A549 (cell line): ENCODE data around the gene KIF21A. TPM values are rescaled to one million over a fixed set of nuclear protein-coding genes. Genes with fewer than 3 reads are reported as not detected.
"Not testable (repeated sequence)": the region's sequence is repeated elsewhere in the genome, so short reads cannot be mapped to it uniquely, and the experiment has no call there.

Source experiments
- ATAC-seq, 2 experiments: fragments of 200-7000 bp in 1 of 2; fragments of >200 bp in 1 of 2; cut with Nextera tagmentation in 1 of 2; cut with Tn5 transposase in 1 of 2; 3 replicates each; pipeline versions ENCODE4 v1.8.0 to v1.9.1; 2018 to 2020; ENCODE audit warnings: mild to moderate bottlenecking in 1 of 2, moderate library complexity in 1 of 2
- CTCF ChIA-PET: fragments of 300-600 bp; sonication (Branson Sonifier 250); formaldehyde crosslinking; extraction: SDS; loops from one replicate; lab custom pipeline; 2021; ENCODE audit warnings: antibody characterized with exemption, inconsistent platforms; lab: Yijun Ruan, JAX
- POLR2A ChIA-PET: fragments of 350-600 bp; formaldehyde crosslinking; extraction: SDS; loops from one replicate; lab custom pipeline; 2021; ENCODE audit warnings: antibody characterized with exemption, inconsistent platforms; lab: Yijun Ruan, JAX
- DNase-seq, 2 experiments: peaks; one replicate each; pipeline versions ENCODE4 v3.0.0 to v3.0.0-alpha.2; 2011 to 2016; ENCODE audit warnings: low read depth in 1 of 2, low spot score in 1 of 2
- FAIRE-seq: peaks from 2 replicates; lab custom pipeline; 2011; peaks lifted over from hg19 to GRCh38; lab: Jason Lieb, UNC
- H3K27ac ChIP-seq, 2 experiments: fragments of >200 bp; sonication (Bioruptor Twin); formaldehyde crosslinking; 3 replicates each; pipeline ENCODE4 v1.5.1; 2016 to 2017
- H3K4me1 ChIP-seq: fragments of >200 bp; sonication (Bioruptor Twin); formaldehyde crosslinking; 3 replicates; pipeline ENCODE4 v1.6.1; 2016
- H3K4me2 ChIP-seq: fragments of >200 bp; sonication (Bioruptor Twin); formaldehyde crosslinking; 3 replicates; pipeline ENCODE4 v1.6.1; 2016
- H3K4me3 ChIP-seq: fragments of >200 bp; sonication (Bioruptor Twin); formaldehyde crosslinking; 3 replicates; pipeline ENCODE4 v1.5.1; 2016
- H3K9me3 ChIP-seq: fragments of >200 bp; sonication (Bioruptor Twin); formaldehyde crosslinking; 3 replicates; pipeline ENCODE4 v1.6.1; 2016
- FOSB ChIP-seq: fragments of 250-450 bp; sonication (Bioruptor Pico); IDR thresholded peaks from 2 replicates; pipeline ENCODE4 v1.5.0; 2020; ENCODE audit warnings: mild to moderate bottlenecking, moderate library complexity
- FOSL2 ChIP-seq, 2 experiments: fragments of 450-650 bp in 1 of 2; fragments of >200 bp in 1 of 2; sonication (Bioruptor Twin) in 1 of 2; formaldehyde crosslinking; IDR thresholded peaks; 2 replicates each; pipeline versions ENCODE4 v1.5.0 to v1.6.1; 2016 to 2020; ENCODE audit warnings: mild to moderate bottlenecking in 1 of 2, moderate library complexity in 1 of 2
- FOXS1 ChIP-seq: fragments of 250-450 bp; sonication (Bioruptor Pico); IDR thresholded peaks from 2 replicates; pipeline ENCODE4 v1.5.0; 2020; ENCODE audit warnings: mild to moderate bottlenecking, moderate library complexity
- HOXB13 ChIP-seq: fragments of 250-450 bp; sonication (Bioruptor Pico); IDR thresholded peaks from 2 replicates; pipeline ENCODE4 v1.5.0; 2020; ENCODE audit warnings: low read depth, mild to moderate bottlenecking, moderate library complexity
- JUNB ChIP-seq: fragments of >200 bp; sonication (Bioruptor Twin); formaldehyde crosslinking; IDR thresholded peaks from 2 replicates; pipeline ENCODE4 v1.6.1; 2016
- MAFK ChIP-seq: fragments of 450-650 bp; IDR thresholded peaks from 2 replicates; pipeline ENCODE4 v1.6.1; 2014; ENCODE audit not compliant: partially characterized antibody
- POLR2AphosphoS2 ChIP-seq: conservative IDR thresholded peaks from 2 replicates; pipeline ENCODE4 v1.6.1; 2012; ENCODE audit warnings: low read length, improper control_type of control experiment, inconsistent platforms
- RAD21 ChIP-seq, 2 experiments: fragments of >200 bp in 1 of 2; sonication (Bioruptor Twin) in 1 of 2; formaldehyde crosslinking in 1 of 2; IDR thresholded peaks in 1 of 2; conservative IDR thresholded peaks in 1 of 2; 2 replicates in 1 of 2; 3 replicates in 1 of 2; pipeline ENCODE4 v1.6.1; 2012 to 2018; ENCODE audit warnings: inconsistent platforms in 1 of 2
- TFCP2L1 ChIP-seq: fragments of 250-450 bp; sonication (Bioruptor Pico); IDR thresholded peaks from 2 replicates; pipeline ENCODE4 v1.5.0; 2021; ENCODE audit warnings: mild to moderate bottlenecking
- ZC3H11A ChIP-seq: fragments of 450-650 bp; IDR thresholded peaks from 2 replicates; pipeline ENCODE4 v1.6.1; 2014; ENCODE audit warnings: antibody characterized with exemption, mild to moderate bottlenecking
- WGBS: methylation state at CpG from one replicate; pipeline ENCODE4 v1.1.6; 2017; ENCODE audit errors: missing lambda C conversion rate; 5-methylcytosine and 5-hydroxymethylcytosine counted together
- polyA plus RNA-seq, 4 experiments: library from polyadenylated mRNA; depleted of rRNA in 3 of 4; stranded (reverse); fragments of >200 nt; fragmentation: RNase III in 1 of 4; extraction: RNeasy Plus Mini Kit Qiagen cat#74134 plus additional on column Dnase treatment in 1 of 4; gene quantifications; 2 replicates in 3 of 4; 3 replicates in 1 of 4; pipeline ENCODE4 v1.2.3, GENCODE V29; 2011 to 2017
- TF ChIP-seq, protein P1 (sequence below): fragments of >200 bp; sonication (Bioruptor Twin); formaldehyde crosslinking; IDR thresholded peaks from 2 replicates; pipeline ENCODE4 v1.6.1; 2016
- TF ChIP-seq, protein P2 (sequence below): IDR thresholded peaks from 2 replicates; pipeline ENCODE4 v1.6.1; 2012

The KIF21A gene
- polyA plus RNA-seq, 2 of the 4 experiments (the other 2 are of a cell fraction): 26.0 to 79.0 TPM

DNA sequence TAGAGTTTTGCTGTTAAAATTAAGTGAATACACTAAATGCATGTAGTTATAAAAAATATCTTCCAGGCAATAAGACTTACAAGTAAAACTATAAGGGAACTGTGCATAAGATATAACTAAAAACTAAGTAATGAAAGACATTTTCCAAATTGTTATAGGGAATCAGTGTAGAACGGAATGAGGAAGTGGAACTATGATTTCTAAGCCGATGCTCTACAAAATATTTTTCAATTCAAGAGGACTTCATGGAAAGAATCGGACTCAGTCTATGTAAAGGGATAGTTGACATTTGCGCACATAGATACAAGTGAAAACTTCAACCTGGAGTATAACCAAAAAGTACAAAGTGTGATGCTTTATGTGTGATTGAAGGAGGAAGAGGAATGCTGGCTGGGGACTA, 40.1 kb upstream of the KIF21A start:
- Histone ChIP-seq H3K4me2 (no peak overlapping the region), H3K27ac (no peak overlapping the region), H3K9me3 (no peaks in the 10 kb centered on the region), H3K4me1 (no peaks in the 10 kb centered on the region), H3K4me3 (no peak overlapping the region)
- POLR2A ChIA-PET: no interaction called here
- FAIRE-seq (no peak), ATAC-seq (no peak), DNase-seq (no peak)
- WGBS: 81% methylated on average over 4 of the region's 4 CpGs
- no peak for TF ChIP-seq FOXS1
- no peak for TF ChIP-seq TFCP2L1
- CTCF ChIA-PET: no interaction called here

GRCh38 chr12:39476894-39477293, 34.0 kb upstream of the KIF21A start:
- Histone ChIP-seq H3K4me1 (no peaks in the 10 kb centered on the region), H3K27ac (no peak overlapping the region), H3K9me3 (no peaks in the 10 kb centered on the region), H3K4me2 (no peak overlapping the region), H3K4me3 (no peak overlapping the region)
- ATAC-seq (no peak), DNase-seq (no peak), FAIRE-seq (peak; percentile 28)
- 51% methylated on average over 5 of the region's 5 CpGs for WGBS
- TF ChIP-seq POLR2AphosphoS2: no peak
- TF ChIP-seq, protein P1, sequence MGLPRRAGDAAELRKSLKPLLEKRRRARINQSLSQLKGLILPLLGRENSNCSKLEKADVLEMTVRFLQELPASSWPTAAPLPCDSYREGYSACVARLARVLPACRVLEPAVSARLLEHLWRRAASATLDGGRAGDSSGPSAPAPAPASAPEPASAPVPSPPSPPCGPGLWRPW: no peak
- no peak for TF ChIP-seq MAFK
- no peak for TF ChIP-seq RAD21 (conservative IDR thresholded peaks at IDR 0.05 in 1 of 2, IDR thresholded peaks at IDR 0.05 in 1 of 2)
- TF ChIP-seq, protein P2, sequence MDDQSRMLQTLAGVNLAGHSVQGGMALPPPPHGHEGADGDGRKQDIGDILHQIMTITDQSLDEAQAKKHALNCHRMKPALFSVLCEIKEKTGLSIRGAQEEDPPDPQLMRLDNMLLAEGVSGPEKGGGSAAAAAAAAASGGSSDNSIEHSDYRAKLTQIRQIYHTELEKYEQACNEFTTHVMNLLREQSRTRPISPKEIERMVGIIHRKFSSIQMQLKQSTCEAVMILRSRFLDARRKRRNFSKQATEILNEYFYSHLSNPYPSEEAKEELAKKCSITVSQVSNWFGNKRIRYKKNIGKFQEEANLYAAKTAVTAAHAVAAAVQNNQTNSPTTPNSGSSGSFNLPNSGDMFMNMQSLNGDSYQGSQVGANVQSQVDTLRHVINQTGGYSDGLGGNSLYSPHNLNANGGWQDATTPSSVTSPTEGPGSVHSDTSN: no peak
- TF ChIP-seq TFCP2L1: no peak
- no peak for TF ChIP-seq HOXB13 (CRISPR knock-in tag)
- TF ChIP-seq JUNB: no peak
- ChIA-PET CTCF (no interaction called here), POLR2A (no interaction called here)

DNA sequence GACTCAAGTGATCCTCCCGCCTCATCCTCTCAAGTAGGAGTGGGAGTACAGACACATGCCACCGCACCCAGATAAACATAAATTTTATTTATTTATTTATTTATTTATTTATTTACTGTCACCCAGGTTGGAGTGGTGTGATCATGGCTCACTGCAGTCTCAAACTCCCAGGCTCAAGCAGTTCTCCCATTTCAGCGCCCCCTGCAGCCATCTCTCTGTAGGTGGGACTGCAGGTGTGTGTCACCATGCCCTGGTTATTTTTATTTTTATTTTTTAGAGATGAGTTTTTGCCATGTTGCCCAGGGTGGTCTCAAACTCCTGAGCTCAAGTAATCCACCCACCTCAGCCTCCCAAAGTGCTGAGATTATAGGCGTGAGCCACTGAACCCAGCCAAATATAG, 33.2 kb upstream of the KIF21A start:
- Histone ChIP-seq H3K9me3 (no peaks in the 10 kb centered on the region), H3K27ac (no peak overlapping the region), H3K4me3 (no peak overlapping the region), H3K4me1 (no peaks in the 10 kb centered on the region), H3K4me2 (no peak overlapping the region)
- FAIRE-seq: no peak
- ATAC-seq: no peak
- peak in 1 of 2 experiments; percentile 17 for DNase-seq
- TF ChIP-seq FOSB: no peak
- peak; percentile 27; the same call in 1 of the 2 replicates for TF ChIP-seq ZC3H11A
- TF ChIP-seq JUNB: no peak
- TF ChIP-seq HOXB13 (CRISPR knock-in tag): no peak
- ChIA-PET POLR2A (no interaction called here), CTCF (interaction anchor here (0.6 kb wide), 1 partner anchor 1216 kb away, joined by 3 read pairs; no protein-coding TSS in a partner anchor)
- WGBS: 74% methylated on average over 4 of the region's 4 CpGs

DNA sequence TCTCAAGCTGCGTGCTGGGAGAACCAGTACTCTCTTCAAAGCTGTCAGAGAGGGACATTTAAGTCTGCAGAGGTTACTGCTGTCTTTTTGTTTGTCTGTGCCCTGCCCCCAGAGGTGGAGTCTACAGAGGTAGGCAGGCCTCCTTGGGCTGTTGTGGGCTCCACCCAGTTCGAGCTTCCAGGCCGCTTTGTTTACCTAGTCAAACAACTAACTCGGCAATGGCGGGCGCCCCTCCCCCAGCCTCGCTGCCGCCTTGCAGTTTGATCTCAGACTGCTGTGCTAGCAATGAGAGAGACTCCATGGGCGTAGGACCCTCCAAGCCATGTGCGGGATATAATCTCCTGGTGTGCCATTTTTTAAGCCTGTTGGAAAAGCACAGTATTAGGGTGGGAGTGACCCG, 32.2 kb upstream of the KIF21A start:
- 61% methylated on average over 11 of the region's 11 CpGs for WGBS
- ATAC-seq, H3K4me1 ChIP-seq, H3K27ac ChIP-seq, FAIRE-seq, POLR2A ChIA-PET, H3K9me3 ChIP-seq, DNase-seq, CTCF ChIA-PET, H3K4me3 ChIP-seq: not testable (repeated sequence)
- H3K4me2 ChIP-seq: peak overlapping the region; percentile 25; the same call in 1 of the 3 replicates

- ChIA-PET CTCF (interaction anchor here (0.9 kb wide), 1 partner anchor 19 kb away, joined by 3 read pairs; no protein-coding TSS in a partner anchor), POLR2A (interaction anchor here (0.6 kb wide), 1 partner anchor 24 kb away, joined by 3 read pairs; no protein-coding TSS in a partner anchor)
- Histone ChIP-seq H3K4me3 (no peak overlapping the region), H3K9me3 (no peaks in the 10 kb centered on the region), H3K27ac (no peak overlapping the region), H3K4me2 (no peak overlapping the region), H3K4me1 (no peaks in the 10 kb centered on the region)
- TF ChIP-seq FOSL2 (IDR thresholded peaks at IDR 0.05): no peak
- TF ChIP-seq FOSL2 (CRISPR knock-in tag; IDR thresholded peaks at IDR 0.05): no peak
- no peak for TF ChIP-seq ZC3H11A
- FAIRE-seq (no peak), ATAC-seq (no peak), DNase-seq (no peak)
Observed at GRCh38 chr12:39467432-39467870, 24.5 kb upstream of the KIF21A start.
